ENCODE measurements around the gene SEMA4D. TPM values are rescaled to one million over a fixed set of nuclear protein-coding genes. Genes with fewer than 3 reads are reported as not detected.

The SEMA4D gene, protein sequence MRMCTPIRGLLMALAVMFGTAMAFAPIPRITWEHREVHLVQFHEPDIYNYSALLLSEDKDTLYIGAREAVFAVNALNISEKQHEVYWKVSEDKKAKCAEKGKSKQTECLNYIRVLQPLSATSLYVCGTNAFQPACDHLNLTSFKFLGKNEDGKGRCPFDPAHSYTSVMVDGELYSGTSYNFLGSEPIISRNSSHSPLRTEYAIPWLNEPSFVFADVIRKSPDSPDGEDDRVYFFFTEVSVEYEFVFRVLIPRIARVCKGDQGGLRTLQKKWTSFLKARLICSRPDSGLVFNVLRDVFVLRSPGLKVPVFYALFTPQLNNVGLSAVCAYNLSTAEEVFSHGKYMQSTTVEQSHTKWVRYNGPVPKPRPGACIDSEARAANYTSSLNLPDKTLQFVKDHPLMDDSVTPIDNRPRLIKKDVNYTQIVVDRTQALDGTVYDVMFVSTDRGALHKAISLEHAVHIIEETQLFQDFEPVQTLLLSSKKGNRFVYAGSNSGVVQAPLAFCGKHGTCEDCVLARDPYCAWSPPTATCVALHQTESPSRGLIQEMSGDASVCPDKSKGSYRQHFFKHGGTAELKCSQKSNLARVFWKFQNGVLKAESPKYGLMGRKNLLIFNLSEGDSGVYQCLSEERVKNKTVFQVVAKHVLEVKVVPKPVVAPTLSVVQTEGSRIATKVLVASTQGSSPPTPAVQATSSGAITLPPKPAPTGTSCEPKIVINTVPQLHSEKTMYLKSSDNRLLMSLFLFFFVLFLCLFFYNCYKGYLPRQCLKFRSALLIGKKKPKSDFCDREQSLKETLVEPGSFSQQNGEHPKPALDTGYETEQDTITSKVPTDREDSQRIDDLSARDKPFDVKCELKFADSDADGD
- 53.9 TPM for total RNA-seq

DNA sequence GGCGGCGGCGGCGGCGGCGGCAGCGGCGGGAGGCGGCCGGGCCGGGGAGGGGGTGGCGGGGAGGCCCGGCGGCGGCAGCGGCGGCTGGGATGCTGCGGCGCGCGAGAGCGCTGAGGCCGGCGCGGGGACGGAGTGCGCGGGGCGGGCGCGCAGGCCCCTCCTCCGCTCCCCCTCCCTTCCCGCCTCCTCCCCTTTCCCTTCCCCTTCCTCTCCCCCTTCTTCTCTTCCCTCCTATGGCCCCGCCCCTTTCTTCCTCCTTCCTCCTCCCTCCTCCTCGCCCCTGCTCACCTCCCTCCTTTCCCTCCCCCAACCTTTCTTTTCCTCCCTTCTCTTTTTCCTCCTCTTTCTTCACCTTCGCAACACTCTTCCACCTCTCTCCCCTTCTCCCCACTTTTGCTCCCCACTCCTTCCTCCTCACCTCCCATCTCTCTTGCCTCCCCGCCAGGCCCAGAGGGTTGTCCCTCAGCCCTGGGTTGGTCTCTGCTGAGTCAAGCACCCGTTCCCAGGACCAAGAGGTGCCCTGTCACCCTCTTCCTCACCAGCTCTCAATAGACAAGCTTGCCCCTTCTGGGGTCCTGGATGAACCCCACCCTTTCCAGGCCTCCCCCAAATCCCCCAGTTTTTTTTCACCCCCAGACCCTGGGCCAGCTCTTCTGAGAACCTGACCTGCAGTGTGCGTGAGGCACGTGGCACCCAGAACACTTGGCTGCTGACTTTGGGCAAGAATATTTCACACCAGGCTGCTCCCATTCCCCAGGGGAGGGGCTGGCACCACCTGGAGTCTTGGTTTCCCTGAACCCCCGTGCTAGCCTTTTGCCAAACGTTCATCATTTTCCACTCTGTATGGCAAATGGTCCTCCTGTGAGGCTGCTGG lies at the start of gene SEMA4D:
TSS of gene SEMA4D (minus strand) at position 136 of the 874 bp plus-strand sequence. CDS start 92,657 bp downstream, outside the sequence.
- peak in 2 of 3 donors; percentile 50 to 76 for DNase-seq (ENCODE audit: low read depth in 2 of 3, low spot score in 2 of 3)

DNA sequence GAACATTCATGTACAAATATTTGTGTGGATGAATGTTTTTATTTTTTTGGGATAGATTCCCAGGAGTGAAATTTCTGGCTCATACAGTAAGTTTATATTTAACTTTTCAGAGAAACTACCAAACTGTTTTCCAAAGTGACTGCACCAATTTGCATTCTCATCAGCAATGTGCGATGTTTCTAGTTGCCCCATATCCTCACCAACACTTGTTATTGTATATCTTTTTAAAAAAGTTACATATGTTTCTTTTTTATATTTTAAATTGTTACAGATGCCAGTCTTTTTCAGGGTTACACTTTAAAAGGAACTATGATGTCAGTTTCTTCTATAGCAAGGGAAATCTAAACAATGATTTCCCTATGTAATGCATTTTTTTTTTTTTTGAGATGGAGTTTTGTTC lies 49.1 kb upstream of the SEMA4D start:
- no peak for DNase-seq (ENCODE audit: low read depth in 2 of 3, low spot score in 2 of 3)

DNA sequence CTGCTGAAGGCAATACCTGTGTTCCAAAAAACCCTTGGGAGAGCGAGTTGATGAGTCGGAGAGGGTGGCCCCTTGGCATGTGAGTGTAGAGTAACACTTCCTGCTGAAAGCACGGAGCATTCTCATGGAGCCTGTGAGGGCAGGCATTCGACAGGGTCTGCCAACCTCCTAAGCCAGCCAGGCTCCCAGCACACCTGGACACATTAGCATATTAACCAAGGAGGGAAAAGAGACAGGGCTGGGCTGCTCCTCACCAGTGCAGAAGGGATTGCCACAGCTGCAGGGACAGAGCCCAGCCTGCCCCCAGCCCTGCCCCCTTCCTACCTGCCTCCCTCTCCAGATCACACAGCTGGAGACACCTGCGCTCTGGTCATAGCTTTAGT lies 46.4 kb upstream of the SEMA4D start:
- DNase-seq (ENCODE audit: low read depth in 2 of 3, low spot score in 2 of 3) = no peak

DNA sequence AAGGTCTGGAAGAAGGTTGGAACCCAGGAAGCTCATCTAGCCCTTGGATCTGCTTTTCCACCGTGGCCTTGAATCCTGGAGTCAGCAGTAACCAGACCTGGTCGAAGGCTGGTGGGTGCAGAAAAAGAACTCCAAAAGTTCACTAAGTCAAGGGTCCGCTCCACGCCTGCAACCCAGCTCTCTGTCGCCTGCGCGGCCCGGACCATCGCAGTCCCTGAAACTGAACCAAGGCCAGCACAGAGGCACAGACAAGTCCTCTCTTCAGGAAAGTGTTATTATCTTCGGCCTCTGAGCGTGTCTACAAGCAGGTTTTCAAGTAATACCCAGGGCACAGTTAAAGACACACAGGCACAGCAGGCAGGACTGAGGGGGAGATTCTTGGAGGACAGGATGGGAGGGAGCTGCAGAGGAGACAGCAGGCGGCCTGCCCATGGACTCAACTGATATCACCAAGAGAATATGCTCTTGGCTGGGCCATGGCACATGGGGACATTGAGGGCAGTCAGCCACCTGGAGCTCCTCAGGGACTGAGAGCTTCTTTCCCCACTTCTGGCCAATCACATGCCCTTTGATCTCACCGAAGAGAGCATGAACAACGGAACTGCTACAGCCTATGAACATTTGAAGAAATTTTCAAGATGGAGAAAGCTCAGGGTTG lies 45.8 kb upstream of the SEMA4D start:
- no peak for DNase-seq (ENCODE audit: low read depth in 2 of 3, low spot score in 2 of 3)

DNA sequence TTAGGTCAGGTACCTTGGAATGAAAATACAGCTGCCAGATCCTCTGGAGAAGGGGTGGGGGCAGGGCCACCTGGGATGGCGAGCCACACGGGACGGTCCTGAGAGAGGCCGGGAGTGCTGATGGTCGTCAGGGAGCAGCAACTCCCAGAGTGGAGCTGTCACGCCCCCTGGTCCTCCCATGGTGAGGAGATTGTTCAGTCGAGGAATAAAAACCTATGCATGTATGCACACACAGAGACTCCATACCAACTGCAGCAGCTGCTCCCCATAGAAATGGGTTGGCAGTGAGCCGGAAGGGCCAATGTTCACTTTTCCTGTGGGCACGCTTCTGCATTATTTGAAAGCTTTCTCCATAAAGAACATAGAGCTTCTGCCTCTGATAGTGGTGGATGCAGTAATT lies 45.2 kb upstream of the SEMA4D start:
- DNase-seq (ENCODE audit: low read depth in 2 of 3, low spot score in 2 of 3) = no peak

DNA sequence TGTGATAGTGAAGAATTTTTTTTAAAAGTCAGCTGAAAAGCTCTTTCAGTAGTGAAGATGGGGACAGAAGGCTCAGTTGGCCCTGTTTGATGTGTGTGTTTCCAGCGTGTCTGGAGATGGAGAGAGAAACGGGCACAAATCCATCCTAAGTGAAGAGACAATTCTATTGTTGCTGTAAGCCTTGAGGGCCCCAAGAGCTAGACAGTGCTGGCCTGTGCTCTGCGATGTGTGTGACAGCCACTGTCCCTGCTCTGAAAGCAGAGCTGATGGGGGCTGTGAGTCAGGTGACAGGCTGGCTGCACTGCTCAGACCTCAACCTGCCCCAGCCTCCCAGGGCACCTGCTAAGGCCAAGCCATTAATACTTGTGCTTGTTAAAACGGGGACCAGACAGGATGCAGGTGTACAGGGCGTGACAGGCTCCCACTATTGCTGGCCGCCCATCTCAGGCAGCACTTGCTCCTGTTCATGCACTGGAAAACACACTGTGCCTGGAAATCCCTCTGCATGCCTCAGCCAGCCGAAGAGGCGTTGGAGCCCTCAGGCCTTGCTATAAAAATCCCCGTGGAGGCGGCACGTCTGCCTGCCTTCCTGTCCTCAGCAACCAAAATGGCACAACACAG lies 44.6 kb upstream of the SEMA4D start:
- DNase-seq (ENCODE audit: low read depth in 2 of 3, low spot score in 2 of 3) = no peak

DNA sequence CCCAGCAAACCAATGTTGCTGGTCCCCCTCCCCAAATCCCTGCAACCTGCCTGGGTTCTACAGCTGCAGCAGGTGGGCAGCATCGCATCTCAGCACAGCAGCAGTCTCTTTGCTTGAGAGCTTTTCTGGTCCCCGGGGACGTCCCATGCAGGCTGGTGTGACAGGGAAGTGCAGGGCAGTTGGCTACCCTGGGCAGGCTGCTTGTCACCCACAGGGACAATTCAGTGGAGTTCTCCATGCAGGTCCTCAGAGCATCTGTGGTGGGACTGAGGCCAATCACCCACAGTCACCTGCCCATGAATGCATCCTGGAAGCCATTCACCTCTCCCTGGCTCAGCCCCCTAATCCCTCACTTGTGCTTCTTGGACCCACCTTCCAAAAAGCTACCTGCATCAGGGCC lies 43.9 kb upstream of the SEMA4D start:
- no peak for DNase-seq (ENCODE audit: low read depth in 2 of 3, low spot score in 2 of 3)

DNA sequence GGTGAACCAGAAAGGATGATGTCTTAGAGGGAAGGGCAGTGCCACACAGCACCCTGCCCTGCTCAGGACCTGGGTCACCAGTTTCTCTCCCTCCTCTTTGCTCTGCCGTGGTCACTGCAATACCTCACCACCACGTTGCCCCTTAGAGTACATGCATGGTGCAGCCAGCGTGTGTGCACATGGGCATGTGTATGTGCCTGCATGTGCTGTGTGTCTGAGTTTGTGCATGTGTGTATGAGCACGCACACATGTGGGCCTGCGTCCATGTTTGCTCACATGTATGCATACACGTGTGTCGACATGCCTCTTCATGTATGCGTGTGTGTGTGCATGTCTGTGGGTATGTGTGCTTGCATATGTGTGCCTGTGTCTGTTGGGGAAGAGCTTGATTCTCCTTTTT lies 41.5 kb upstream of the SEMA4D start:
- DNase-seq (ENCODE audit: low read depth in 2 of 3, low spot score in 2 of 3) = no peak

DNA sequence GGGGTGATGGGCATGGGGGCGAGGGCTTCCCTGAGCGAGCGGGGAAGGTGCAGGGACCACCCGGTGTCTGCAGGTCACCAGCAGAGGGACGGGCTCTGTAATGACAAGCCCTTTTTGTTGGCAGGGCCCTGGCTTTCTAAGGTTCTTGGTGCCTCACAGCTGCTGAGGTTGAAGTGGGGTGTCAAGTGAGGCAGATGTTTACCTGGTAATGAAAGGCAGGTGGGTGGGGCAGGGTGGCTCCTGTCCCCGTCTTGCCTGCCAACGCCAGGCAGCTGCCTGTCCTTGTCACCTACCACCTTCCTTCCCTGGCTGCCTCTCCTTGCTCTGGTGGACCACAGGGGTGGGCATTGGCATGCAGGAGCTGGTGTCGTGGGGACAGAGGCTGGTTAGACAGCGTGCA lies 41.0 kb upstream of the SEMA4D start:
- DNase-seq (ENCODE audit: low read depth in 2 of 3, low spot score in 2 of 3) = no peak

DNA sequence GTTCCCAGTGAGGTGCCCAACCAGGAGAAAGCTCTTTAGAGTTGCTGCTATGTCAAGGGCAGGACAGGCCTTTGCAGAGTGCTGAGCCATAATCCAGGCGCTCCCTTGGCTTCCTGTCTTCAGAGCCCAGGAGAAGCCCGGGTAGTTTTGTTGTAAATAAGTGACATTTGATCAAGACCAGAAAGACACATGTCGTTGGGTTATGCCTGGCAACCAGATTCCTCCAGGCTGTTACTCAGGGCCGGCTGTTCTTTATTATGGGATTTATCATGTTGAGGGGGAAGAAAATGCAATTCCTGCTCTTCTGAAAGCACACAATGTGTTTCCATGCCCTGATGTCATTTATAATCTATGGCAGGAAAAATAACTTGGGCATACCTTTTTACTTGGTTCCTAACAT lies 39.3 kb upstream of the SEMA4D start:
- no peak for DNase-seq (ENCODE audit: low read depth in 2 of 3, low spot score in 2 of 3)

DNA sequence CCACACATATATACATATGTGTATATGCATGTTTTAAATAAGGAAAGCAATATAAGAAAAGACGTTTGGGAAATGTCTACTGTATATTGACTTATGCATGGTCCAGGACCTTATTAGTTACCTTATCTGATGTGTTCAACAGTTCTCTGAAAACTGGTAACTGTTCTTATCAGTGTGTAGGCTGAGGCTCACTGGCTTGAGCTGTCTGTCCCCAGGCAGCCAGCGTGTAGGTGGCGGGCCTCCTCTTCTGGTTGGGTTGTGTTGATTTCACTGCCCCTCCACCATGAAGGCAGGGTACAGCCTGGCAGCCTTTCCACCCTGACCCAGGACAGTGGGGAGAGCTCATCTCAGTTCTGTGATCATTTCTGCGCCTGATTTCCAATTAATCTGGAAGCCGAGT lies 38.7 kb upstream of the SEMA4D start:
- peak in 1 of 3 donors; percentile 23 for DNase-seq (ENCODE audit: low read depth in 2 of 3, low spot score in 2 of 3)

DNA sequence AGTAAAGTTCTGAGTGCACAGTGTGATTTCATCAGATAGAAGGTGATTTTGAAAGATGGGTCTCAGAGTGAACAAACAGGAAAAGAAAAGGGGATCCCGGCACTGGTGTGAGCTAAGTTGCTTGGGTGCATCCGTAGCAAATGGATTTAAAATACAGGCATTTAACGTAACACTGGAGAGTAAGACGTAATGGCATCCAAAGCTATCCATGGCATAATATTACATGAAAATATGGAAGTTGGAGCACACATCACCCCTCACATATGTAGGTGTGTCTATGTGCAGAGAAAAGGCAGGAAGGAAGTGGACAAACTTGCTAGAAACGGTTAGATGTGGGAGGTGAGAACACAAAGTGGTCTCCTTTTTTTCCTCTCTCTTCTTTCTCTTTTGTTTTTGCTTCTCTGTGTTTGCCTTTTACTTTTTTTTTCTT lies 38.2 kb upstream of the SEMA4D start:
- peak in 1 of 3 donors; percentile 63 for DNase-seq (ENCODE audit: low read depth in 2 of 3, low spot score in 2 of 3)

DNA sequence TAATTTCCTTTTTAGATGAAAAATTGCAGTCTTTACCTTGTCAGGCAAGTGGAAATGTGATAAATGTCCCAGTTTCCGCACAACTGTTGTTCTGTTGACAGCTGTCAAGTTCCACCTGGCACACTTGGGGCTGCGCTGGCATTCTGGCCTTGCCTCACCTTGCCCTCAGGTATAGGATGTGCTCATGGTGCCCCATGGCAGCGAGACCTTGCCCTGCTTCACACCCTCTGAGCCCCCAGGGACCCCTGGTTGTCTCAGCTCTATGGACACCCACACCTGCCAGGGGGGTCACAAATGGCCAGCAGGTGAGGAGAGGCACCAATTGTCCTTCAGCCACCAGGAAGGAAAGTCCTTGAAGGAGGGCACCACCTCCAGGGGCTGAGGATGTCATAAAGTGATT lies 37.5 kb upstream of the SEMA4D start:
- no peak for DNase-seq (ENCODE audit: low read depth in 2 of 3, low spot score in 2 of 3)

DNA sequence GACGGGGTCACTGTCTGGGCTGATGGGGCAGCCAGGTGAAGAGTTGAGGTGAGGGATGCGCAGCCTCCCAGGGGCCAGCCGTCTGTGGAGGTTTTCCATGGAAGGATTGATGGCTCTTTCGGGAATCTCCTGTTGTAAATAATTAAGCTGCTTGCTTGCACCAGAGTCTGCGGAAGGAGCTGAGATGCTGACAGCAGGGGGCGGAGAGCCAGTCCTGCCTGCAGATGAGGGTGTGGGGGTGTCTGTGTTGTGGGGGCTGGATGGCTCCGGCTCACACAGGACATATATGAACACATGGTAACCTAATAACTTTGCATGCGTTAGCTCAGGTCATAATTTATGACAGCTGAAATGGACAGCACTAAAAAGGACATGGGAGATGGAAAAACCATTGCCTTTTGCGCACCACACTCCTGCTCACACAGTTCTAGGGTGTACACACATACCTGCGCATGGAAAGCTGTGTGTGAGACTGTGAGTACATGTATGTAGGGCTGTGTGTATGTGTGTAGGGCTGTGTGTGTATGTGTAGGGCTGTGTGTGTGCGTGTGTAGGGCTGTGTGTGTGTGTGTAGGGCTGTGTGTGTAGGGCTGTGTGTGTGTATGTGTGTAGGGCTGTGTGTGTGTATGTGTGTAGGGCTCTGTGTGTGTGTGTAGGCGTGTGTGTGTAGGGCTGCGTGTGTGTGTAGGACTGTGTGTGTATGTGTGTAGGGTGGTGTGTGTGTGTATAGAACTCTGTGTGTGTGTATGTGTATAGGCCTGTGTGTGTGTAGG lies 36.8 kb upstream of the SEMA4D start:
- DNase-seq (ENCODE audit: low read depth in 2 of 3, low spot score in 2 of 3) = no peak

DNA sequence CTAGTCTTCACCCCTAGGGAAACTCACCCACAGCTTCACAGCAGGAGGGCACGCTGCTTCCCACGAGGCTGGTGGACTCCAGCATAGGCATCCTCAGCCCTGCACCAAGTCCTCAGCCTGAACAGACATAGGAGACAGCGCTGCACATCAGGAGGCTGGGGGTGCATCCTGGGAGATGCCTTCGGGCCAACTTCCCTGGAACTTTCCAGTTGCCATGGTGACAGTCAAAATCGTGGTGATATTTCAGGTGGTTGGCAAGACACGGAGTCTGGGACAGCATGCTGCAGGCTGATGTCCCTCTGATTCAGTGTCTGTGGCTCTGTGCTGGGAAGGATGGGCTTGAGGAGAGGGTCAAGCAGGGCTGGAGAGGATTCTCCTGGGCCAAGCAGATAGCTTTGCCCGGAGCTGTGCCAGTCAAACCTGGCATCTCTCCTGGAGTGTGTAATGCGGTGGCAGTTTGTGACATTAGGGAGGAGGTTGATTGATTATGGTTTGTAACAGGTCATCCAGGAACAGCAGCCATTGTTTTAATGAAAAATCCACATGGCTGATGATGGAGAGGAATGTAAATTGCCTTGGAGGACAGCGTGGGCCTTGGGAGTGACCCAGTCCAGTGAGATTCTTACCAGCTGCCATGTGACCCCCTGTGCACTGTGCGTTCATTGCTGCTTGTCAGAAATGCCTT lies 35.6 kb upstream of the SEMA4D start:
- no peak for DNase-seq (ENCODE audit: low read depth in 2 of 3, low spot score in 2 of 3)

DNA sequence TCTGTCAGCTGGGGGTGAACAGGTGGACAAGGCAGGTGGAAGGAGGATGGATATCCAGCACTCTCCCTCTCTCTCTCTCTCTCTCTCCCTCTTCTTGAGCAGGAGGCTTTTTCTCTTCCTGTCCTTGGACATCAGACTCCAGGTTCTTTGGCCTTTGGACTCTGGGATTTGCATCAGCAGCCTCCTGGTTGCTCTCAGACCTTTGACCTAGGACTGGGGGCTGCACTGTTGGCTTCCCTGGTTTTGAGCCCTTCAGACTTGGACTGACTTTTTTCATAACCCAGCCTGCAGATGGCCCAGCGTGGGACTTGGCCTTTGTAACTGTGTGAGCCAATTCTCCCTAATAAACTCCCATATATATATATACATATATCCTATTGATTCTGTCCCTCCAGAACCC lies 35.0 kb upstream of the SEMA4D start:
- DNase-seq (ENCODE audit: low read depth in 2 of 3, low spot score in 2 of 3) = no peak

DNA sequence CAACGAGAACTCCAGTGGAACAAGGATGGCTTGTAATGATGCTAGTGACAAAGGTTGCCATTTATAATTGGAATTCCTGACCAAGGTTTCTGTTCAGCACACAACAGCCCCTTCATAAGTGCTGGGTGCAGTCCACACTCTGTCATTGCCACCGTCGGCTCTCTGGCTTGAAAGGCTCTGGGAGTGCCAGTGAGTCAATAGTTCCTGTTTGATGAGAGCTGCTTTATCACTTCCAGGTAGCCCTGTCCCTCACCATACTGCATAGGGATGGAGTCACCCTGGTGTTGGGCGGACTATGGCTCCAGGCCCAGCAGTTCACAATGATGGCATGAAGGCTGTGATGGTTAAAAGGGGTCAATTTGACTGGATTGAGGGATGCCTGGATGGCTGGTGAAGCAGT lies 34.6 kb upstream of the SEMA4D start:
- no peak for DNase-seq (ENCODE audit: low read depth in 2 of 3, low spot score in 2 of 3)

DNA sequence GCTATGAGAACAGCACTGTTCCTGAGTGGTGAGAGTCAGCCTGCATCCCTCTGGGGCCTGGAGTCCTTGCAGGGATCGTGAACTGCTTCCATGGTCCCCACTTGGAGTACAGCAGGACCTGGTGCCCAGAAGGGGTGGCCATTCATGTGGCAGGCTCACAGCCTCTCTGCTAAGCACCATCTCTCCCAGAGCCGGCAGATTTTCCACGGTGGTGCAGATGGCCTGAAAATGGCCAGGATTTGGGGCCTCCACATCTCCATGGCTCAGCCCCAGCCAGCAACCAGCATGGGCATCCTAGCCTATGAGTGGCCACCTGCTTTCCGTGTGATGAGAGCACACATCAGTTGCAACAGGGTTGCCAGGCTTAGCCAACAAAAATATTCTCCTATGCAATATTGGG lies 33.9 kb upstream of the SEMA4D start:
- DNase-seq (ENCODE audit: low read depth in 2 of 3, low spot score in 2 of 3) = no peak

DNA sequence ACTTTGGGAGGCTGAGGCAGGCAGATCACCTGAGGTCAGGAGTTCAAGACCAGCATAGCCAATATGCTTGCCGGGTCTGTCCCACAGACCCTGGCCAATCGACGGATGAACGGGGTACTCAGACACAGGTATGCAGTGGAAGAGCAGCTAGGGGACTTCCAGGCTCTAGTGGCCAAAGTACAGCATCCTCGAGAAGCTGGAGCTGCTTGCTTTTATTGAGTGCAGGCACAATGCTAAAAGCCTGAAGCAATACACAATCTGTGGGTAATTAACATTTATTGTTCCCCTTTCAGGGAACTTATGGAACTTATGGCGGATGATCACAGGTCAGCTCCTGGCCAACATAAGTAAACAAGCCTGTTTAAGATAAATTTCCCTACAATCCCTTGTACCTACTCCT lies 32.8 kb upstream of the SEMA4D start:
- no peak for DNase-seq (ENCODE audit: low read depth in 2 of 3, low spot score in 2 of 3)
